Stimulated activated CD8-positive, alpha-beta memory T cell treated with anti-CD3 and anti-CD28 coated beads, Interleukin-4, amount 100 ng/mL, for 48 hours (primary cell): ENCODE measurements around the gene WDR12.
"Not testable (repeated sequence)": the region's sequence is repeated elsewhere in the genome, so short reads cannot be mapped to it uniquely, and the experiment has no call there.

Experiments
- DNase-seq: peaks from one replicate; pipeline ENCODE4 v3.0.0-alpha.2; 2020

The WDR12 gene

DNA sequence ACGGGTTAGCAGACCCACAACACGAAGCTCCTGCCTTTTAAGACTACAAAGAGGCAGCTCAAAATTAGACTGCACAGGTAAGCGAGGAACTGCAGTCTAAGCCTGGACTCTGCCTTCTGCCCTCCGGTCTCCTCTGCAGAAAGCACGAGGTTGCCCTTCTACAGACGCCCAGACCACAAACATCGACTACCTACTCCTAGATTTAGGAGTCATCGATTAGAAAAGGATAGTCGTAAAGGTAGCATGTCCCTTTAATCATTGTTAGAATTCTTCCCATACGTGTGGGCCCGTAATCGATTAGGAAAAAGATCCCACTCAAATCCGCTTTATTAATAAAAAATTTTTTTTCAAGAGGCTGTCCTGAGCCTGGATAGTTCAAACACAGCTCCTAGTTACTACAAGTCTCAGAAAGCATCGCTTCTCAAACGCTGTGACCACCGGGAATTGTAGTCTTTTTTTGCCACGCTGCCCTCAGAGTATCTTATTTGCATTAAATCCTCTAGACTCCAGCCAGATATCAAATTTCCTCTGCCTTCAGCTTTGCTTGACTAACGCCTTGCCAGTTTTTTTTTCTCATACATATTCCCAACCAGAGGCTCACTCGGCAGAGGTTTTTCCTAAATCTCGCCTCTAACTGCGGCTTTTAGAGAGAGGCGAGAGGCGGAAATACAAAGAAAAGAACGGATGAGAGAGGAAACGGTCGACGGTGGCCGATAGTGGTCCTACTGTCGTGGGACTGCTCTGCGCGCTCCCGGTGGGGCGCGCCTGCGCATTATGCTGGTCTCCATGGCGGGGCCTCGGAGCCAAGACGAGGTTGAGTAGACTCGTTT lies at the start of gene WDR12, which contains the start of gene CARF:
WDR12 (minus strand) TSS at position 162 of the 830 bp plus-strand sequence. CDS start 197 bp downstream, outside the sequence.
CARF (plus strand) TSS at position 764 of the 830 bp plus-strand sequence. CDS start 29,628 bp downstream, outside the sequence.
- DNase-seq = peak; percentile 92

- no peak for DNase-seq
Measured at GRCh38 chr2:202960524-202960923, 49.1 kb upstream of the WDR12 start.

- no peak for DNase-seq
Measured at GRCh38 chr2:202950592-202950991, 39.1 kb upstream of the WDR12 start.

GRCh38 chr2:202949333-202949732 lies 37.9 kb upstream of the WDR12 start:
- DNase-seq = not testable (repeated sequence)

GRCh38 chr2:202945497-202945896 lies 34.0 kb upstream of the WDR12 start:
- DNase-seq = no peak

GRCh38 chr2:202944816-202945215 lies 33.3 kb upstream of the WDR12 start:
- no peak for DNase-seq

DNA sequence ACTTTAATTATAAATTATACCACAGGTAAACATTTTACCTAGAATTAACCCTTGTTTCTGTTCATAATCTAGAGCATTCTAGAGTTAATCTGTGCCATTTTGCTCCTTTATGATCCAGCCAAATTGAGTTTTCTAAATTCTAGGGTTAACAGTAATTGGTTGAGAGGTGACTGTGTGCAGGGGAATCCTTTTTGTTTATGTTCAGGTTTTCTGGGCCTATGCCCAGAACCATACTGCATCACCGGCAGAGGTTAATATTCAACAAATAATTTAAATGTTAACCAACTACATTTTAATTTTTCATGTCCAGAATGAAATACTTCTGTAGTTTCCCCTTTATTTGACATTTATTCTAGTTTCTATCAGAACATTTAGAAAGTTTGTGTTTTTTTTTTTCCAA lies 32.9 kb upstream of the WDR12 start:
- DNase-seq = no peak

DNA sequence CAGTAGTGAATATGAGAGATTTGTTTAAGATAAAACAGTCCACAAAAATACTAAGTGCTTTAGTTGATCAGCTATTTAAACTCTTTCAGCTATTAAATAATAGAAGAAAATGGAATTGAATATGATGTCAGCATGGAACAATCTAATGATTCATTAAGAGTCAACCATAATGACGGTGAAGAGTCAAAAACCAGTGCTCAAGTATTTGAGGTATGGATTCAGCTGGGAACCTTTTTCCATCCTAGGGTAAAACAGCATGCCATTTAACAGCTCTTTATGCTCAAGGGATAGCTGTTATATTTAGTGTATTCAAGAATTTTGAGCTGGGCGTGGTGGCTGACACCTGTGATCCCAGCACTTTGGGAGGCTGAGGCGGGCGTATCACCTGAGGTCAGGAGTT lies 30.3 kb upstream of the WDR12 start:
- no peak for DNase-seq

GRCh38 chr2:202938960-202939359 lies 27.5 kb upstream of the WDR12 start:
- DNase-seq = no peak

DNA sequence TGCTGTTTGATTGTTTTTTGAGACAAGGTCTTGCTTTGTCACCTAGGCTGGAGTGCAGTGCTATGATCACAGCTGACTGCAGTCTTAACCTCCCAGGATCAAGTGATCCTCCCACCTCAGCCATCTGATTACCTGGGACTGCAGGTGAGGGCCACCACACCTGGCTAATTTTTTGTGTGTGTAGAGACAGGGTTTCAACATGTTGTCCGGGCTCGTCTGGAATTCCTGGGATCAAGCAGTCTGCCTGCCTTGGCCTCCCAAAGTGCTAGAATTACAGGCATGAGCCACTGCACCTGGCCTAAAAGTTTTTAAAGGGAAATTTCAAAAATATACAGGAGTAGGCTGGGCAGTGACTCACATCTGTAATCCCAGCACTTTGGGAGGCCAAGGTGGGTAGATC lies 23.0 kb upstream of the WDR12 start:
- DNase-seq = no peak

DNA sequence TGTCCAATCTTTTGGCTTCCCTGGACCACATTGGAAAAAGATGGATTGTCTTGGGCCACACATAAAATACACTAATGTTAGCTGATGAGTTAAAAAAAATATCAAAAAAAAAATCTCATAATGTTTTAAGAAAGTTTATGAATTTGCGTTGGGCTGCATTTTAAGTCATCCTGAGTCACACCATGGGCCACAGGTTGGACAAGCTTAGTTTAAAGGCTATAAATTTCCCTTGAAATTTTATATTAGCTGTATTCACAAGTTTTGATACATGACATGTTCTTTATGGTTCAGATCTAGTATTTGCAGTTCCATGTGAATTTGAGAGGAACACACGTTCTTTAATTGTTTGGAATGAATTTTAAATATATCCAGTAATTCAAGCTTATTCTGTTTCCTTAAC lies 22.5 kb upstream of the WDR12 start:
- no peak for DNase-seq

DNA sequence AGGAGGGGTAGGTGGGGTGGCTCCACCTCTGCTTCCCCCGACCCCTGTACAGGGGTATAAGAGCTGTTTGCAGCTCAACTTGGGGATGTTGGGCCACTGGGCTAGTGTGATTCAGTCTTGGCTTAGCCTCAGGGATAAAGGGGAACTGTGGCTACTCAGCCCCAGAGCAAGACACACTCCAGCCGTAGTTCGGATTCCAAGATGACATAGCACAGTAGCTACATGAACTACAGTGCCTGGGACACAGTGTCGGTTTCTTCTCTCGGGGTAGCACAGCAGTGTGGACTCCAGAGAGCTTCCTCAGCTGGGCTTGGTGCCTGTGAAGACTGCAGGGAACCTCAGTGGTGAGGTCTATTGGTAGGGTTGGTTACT lies 21.7 kb upstream of the WDR12 start:
- no peak for DNase-seq

DNA sequence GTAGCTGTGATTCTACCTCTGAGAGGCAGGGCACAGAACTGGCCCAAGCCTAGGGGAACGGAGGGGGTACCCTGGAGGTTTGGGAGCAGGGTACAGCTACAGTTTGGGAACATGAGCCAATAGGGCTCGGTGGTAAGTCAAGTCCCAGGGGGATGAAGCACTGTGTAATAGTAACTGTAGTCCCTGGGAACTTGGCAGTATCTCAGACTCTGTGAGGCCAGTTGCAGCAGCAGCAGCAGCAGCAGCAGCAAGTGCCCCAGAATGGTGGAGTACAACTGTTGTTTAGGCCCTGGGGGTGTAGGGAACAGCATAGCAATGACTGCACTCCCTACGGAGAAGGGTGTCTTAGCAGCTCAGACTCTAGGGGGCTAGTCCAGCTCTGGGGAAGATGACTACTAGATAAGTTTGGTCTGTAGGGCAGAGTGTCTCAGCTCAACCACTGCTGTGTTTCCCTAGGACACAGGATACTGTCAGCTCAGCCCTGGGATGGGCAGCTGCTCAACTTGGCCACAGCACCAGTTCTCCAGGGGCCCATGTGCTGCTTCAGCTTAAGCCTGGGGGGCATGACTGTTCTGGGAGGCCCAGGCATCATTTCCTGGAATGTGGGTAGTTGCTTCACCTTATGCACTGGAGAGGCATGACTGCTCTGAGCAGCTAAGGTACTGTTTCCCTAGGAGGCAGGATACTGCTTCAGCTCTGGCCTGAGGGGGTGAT lies 21.1 kb upstream of the WDR12 start:
- DNase-seq = no peak

- no peak for DNase-seq
Measured at GRCh38 chr2:202918860-202919259, 7.4 kb upstream of the WDR12 start.

- not testable (repeated sequence) for DNase-seq
Measured at GRCh38 chr2:202912342-202913201, 1.1 kb upstream of the WDR12 start.

GRCh38 chr2:202911203-202911511 lies 316 bp downstream of the WDR12 start:
- DNase-seq = no peak

DNA sequence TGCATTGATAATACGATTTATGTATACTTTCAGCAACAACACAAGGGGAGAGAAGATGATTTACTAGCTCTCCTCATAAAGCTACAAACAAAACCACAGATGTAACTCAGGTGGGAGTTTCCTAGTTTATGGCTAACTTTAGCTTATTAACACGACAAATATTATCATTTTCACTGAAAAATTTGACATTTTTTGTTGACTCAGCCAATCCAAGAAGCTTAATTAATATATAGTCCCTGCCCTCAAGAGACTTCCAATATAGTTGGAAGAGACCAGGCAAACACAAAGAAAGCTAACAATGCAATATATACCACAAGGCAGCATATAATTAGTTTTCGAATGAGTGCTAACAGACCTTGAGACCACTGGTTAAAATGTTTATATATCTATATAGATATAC lies 775 bp downstream of the WDR12 start:
- DNase-seq = no peak

GRCh38 chr2:202910250-202910649 lies 1.2 kb downstream of the WDR12 start:
- not testable (repeated sequence) for DNase-seq

- no peak for DNase-seq
Measured at GRCh38 chr2:202909394-202910192, 1.9 kb downstream of the WDR12 start.

DNA sequence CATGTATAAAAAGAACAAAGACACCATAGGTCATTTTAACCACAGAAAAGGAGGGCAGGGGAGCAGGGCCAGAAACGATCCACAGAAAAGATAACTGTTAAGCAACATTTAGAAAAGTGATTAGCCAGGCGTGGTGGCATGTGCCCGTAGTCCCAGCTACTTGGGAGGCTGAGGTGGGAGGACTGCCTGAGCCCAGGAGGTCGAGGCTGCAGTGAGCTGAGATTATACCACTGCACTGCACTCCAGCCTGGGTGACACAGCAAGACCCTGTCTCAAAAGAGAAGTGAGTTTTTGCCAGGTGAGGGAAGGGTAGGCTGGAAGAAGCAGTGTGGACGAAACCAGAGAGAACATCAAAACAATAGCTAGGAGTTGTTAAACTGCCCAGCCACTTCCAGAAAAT lies 3.3 kb downstream of the WDR12 start:
- no peak for DNase-seq

- not testable (repeated sequence) for DNase-seq
Measured at GRCh38 chr2:202905507-202905906, 6.0 kb downstream of the WDR12 start.

DNA sequence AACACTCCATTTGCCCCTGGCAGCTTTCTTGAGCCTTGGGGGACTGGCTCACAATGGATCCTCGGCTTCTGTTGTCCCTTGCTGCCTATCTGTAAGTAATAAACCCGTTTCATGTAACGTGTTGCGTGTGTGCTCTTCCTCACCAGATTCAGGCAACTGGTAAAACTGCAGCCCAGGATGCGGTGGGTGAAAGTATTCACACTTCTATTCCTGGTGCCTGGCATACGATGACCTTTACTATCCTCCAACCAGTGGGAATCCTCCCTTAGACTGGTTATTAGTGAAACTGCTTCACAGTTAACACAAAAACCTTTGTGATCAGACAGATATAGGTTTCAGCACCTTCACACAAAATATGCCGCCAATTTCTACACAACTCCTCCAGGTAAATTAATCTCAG lies 26.3 kb downstream of the WDR12 start:
- DNase-seq = no peak
